WTC11 (cell line): ENCODE measurements around the gene SRRT. TPM values are rescaled to one million over a fixed set of nuclear protein-coding genes. Genes with fewer than 3 reads are reported as not detected.

Experiments used
- ATAC-seq: fragments of 200-7000 bp; cut with Tn5 transposase; 2 replicates; pipeline ENCODE4 v1.10.0; 2021; ENCODE audit warnings: mild to moderate bottlenecking, moderate library complexity
- CTCF ChIA-PET: fragments of 300-600 bp; sonication (Branson Sonifier 250); formaldehyde crosslinking; loops from one replicate; lab custom pipeline; 2021; ENCODE audit warnings: antibody characterized with exemption; lab: Charles Lee
- POLR2A ChIA-PET: fragments of 350-600 bp; sonication (Branson Sonifier 250); formaldehyde crosslinking; loops from one replicate; lab custom pipeline; 2021; ENCODE audit warnings: antibody characterized with exemption; lab: Charles Lee
- DNase-seq: peaks from one replicate; pipeline ENCODE4 v3.0.0; 2021; ENCODE audit warnings: low spot score
- H3K27ac Mint-ChIP-seq: 2 replicates; pipeline ENCODE4 v1.8.0; 2021; ENCODE audit warnings: mixed read lengths
- H3K27me3 Mint-ChIP-seq: 2 replicates; pipeline ENCODE4 v1.8.0; 2021; ENCODE audit warnings: low read depth, mild to moderate bottlenecking, moderate library complexity, mixed read lengths
- H3K36me3 Mint-ChIP-seq: 2 replicates; pipeline ENCODE4 v1.8.0; 2021; ENCODE audit warnings: mixed read lengths
- H3K4me1 Mint-ChIP-seq: 2 replicates; pipeline ENCODE4 v1.8.0; 2022; ENCODE audit warnings: mixed read lengths
- H3K4me3 Mint-ChIP-seq: 2 replicates; pipeline ENCODE4 v1.8.0; 2021; ENCODE audit warnings: mild to moderate bottlenecking, moderate library complexity, mixed read lengths
- H3K9me3 Mint-ChIP-seq: 2 replicates; pipeline ENCODE4 v1.8.0; 2021; ENCODE audit warnings: mixed read lengths
- ATF2 ChIP-seq: sonication (generic); formaldehyde crosslinking; IDR thresholded peaks from 2 replicates; pipeline ENCODE4 v1.8.1; 2022; ENCODE audit warnings: low read depth, missing genetic modification reagents, borderline replicate concordance
- ATF3 ChIP-seq: sonication (generic); formaldehyde crosslinking; conservative IDR thresholded peaks from 2 replicates; pipeline ENCODE4 v1.8.1; 2022; ENCODE audit warnings: mild to moderate bottlenecking, missing genetic modification reagents
- CBFB ChIP-seq: sonication (generic); formaldehyde crosslinking; IDR thresholded peaks from 2 replicates; pipeline ENCODE4 v1.8.1; 2022; ENCODE audit warnings: mild to moderate bottlenecking, low read depth, missing genetic modification reagents
- CTCF ChIP-seq: fragments of 200-600 bp; IDR thresholded peaks from 2 replicates; pipeline ENCODE4 v1.8.0; 2022; ENCODE audit warnings: antibody characterized with exemption
- E2F5 ChIP-seq: sonication (generic); formaldehyde crosslinking; IDR thresholded peaks from 2 replicates; pipeline ENCODE4 v1.8.1; 2022; ENCODE audit warnings: mild to moderate bottlenecking, moderate library complexity, missing genetic modification reagents
- GABPB1 ChIP-seq: sonication (generic); formaldehyde crosslinking; IDR thresholded peaks from 2 replicates; pipeline ENCODE4 v1.8.1; 2023; ENCODE audit warnings: mild to moderate bottlenecking, missing genetic modification reagents
- HMGXB4 ChIP-seq: sonication (generic); formaldehyde crosslinking; IDR thresholded peaks from 2 replicates; pipeline ENCODE4 v1.8.1; 2023; ENCODE audit warnings: mild to moderate bottlenecking, moderate library complexity, missing genetic modification reagents
- MAX ChIP-seq: sonication (generic); formaldehyde crosslinking; IDR thresholded peaks from 2 replicates; pipeline ENCODE4 v1.8.0; 2022; ENCODE audit warnings: mild to moderate bottlenecking, missing genetic modification reagents
- MYBL2 ChIP-seq: sonication (generic); formaldehyde crosslinking; IDR thresholded peaks from 2 replicates; pipeline ENCODE4 v1.8.1; 2023; ENCODE audit warnings: mild to moderate bottlenecking, moderate library complexity, missing genetic modification reagents
- NFE2L1 ChIP-seq: sonication (generic); formaldehyde crosslinking; IDR thresholded peaks from 2 replicates; pipeline ENCODE4 v1.8.1; 2023; ENCODE audit warnings: missing genetic modification reagents
- USF1 ChIP-seq: sonication (generic); formaldehyde crosslinking; IDR thresholded peaks from 2 replicates; pipeline ENCODE4 v1.8.0; 2022; ENCODE audit warnings: mild to moderate bottlenecking, missing genetic modification reagents
- ZBTB43 ChIP-seq: sonication (generic); formaldehyde crosslinking; IDR thresholded peaks from 2 replicates; pipeline ENCODE4 v1.8.1; 2023; ENCODE audit warnings: mild to moderate bottlenecking, missing genetic modification reagents
- ZMAT4 ChIP-seq: fragments of 250-450 bp; sonication (Bioruptor Pico); IDR thresholded peaks from 2 replicates; pipeline ENCODE4 v1.9.0; 2021; ENCODE audit warnings: mild to moderate bottlenecking
- ZNF219 ChIP-seq: sonication (generic); formaldehyde crosslinking; IDR thresholded peaks from 2 replicates; pipeline ENCODE4 v1.8.0; 2023; ENCODE audit warnings: missing genetic modification reagents, mild to moderate bottlenecking, borderline replicate concordance
- ZNF396 ChIP-seq: fragments of 250-450 bp; sonication (Bioruptor Pico); IDR thresholded peaks from 2 replicates; pipeline ENCODE4 v1.8.0; 2021; ENCODE audit warnings: mild to moderate bottlenecking, moderate library complexity, borderline replicate concordance
- ZNF671 ChIP-seq: fragments of 250-450 bp; sonication (Bioruptor Pico); IDR thresholded peaks from 2 replicates; pipeline ENCODE4 v1.8.0; 2021; ENCODE audit warnings: mild to moderate bottlenecking
- total RNA-seq: library from RNA; stranded (reverse); gene quantifications from 3 replicates; pipeline ENCODE4 v1.2.3, GENCODE V29; 2021

SRRT gene
- total RNA-seq, 1 experiment from 2014 or later = 238 TPM

- TF ChIP-seq ZBTB43 (CRISPR knock-in tag) (0 out of 2 replicates have a peak, but pooled peaks have one; percentile 39), ATF3 (CRISPR knock-in tag) (0 out of 2 replicates have a peak, but pooled peaks have one; percentile 16), MAX (CRISPR knock-in tag) (peak; percentile 70), USF1 (CRISPR knock-in tag) (peak; percentile 48; the same call in 1 of the 2 replicates), MYBL2 (0 out of 2 replicates have a peak, but pooled peaks have one; percentile 30), ZNF671 (no peak), GABPB1 (CRISPR knock-in tag) (0 out of 2 replicates have a peak, but pooled peaks have one; percentile 14)
- TF ChIP-seq, all 79 proteins: peak for 9
Measured at GRCh38 chr7:100895956-100896731, 21.2 kb downstream of the SRRT start (continued).

GRCh38 chr7:100896732-100897608 lies 22.1 kb downstream of the SRRT start:
- peak; percentile 46 for DNase-seq
- POLR2A ChIA-PET = no interaction called here
- peak; percentile 8 for ATAC-seq
- CTCF ChIA-PET = interaction anchor here (1.1 kb wide), 3 partner anchors 7 to 67 kb away, joined by 3 read pairs; partner anchors contain the start of gene UFSP1
- no peak overlapping the region for H3K27ac Mint-ChIP-seq
- H3K27me3 Mint-ChIP-seq = peaks cover 32% of the 10 kb centered on the region
- TF ChIP-seq ATF2 (CRISPR knock-in tag) = no peak
- TF ChIP-seq MYBL2 = 0 out of 2 replicates have a peak, but pooled peaks have one; percentile 3
- TF ChIP-seq HMGXB4 (CRISPR knock-in tag) = peak; percentile 83
- peak; percentile 74 for TF ChIP-seq CTCF
- TF ChIP-seq ZNF396 = no peak
- 0 out of 2 replicates have a peak, but pooled peaks have one; percentile 5 for TF ChIP-seq NFE2L1
- peak; percentile 48; the same call in 1 of the 2 replicates for TF ChIP-seq ZNF219 (CRISPR knock-in tag)
- 0 out of 2 replicates have a peak, but pooled peaks have one; percentile 22 for TF ChIP-seq E2F5 (CRISPR knock-in tag)
- TF ChIP-seq CBFB (CRISPR knock-in tag) = no peak
- 0 out of 2 replicates have a peak, but pooled peaks have one; percentile 4 for TF ChIP-seq GABPB1 (CRISPR knock-in tag)
- no peak for TF ChIP-seq ZMAT4 (CRISPR knock-in tag)
- TF ChIP-seq USF1 (CRISPR knock-in tag) = no peak
- TF ChIP-seq, all 79 proteins: peak for 7
- H3K4me3 Mint-ChIP-seq = peak overlapping the region; percentile 74
- no peaks in the 10 kb centered on the region for H3K36me3 Mint-ChIP-seq
- H3K9me3 Mint-ChIP-seq = no peaks in the 10 kb centered on the region
- H3K4me1 Mint-ChIP-seq = peaks cover 28% of the 10 kb centered on the region
